Neural cell (in vitro differentiated cells): ENCODE results near the gene ADAMTS20. TPM values are rescaled to one million over a fixed set of nuclear protein-coding genes. Genes with fewer than 3 reads are reported as not detected.

ENCODE experiments used
- H2AFZ ChIP-seq: fragments of 200-600, 300-800 bp; sonication (generic), shearing (Covaris generic); 2 replicates; pipeline ENCODE4 v1.6.0; 2014; ENCODE audit warnings: low read depth, mild to moderate bottlenecking, antibody characterized with exemption, low read length, moderate library complexity
- H3F3A ChIP-seq: fragments of 200-600 bp; shearing (Covaris generic); 2 replicates; pipeline ENCODE4 v1.6.1; 2016; ENCODE audit warnings: mild to moderate bottlenecking, moderate library complexity, mixed read lengths, antibody characterized with exemption, low read length; ENCODE audit not compliant: insufficient read depth, poor library complexity, severe bottlenecking
- H3K27ac ChIP-seq: fragments of 200-600, 300-800 bp; sonication (generic), shearing (Covaris generic); 2 replicates; pipeline ENCODE4 v1.5.1; 2014; ENCODE audit warnings: mild to moderate bottlenecking, low read length, moderate library complexity
- H3K27me3 ChIP-seq: fragments of 300-800, 200-600 bp; sonication (generic), shearing (Covaris generic); 2 replicates; pipeline ENCODE4 v1.6.0; 2014; ENCODE audit warnings: mild to moderate bottlenecking, low read depth, low read length, moderate library complexity; ENCODE audit not compliant: insufficient read depth
- H3K36me3 ChIP-seq: fragments of 300-800, 200-600 bp; sonication (generic), shearing (Covaris generic); 2 replicates; pipeline ENCODE4 v1.5.1; 2014; ENCODE audit warnings: mild to moderate bottlenecking, antibody characterized with exemption, low read length, moderate library complexity; ENCODE audit not compliant: insufficient read depth
- H3K4me2 ChIP-seq: fragments of 300-800, 200-600 bp; sonication (generic), shearing (Covaris generic); 2 replicates; pipeline ENCODE4 v1.6.0; 2014; ENCODE audit warnings: mild to moderate bottlenecking, low read length
- H3K4me3 ChIP-seq: fragments of 300-800, 200-600 bp; sonication (generic), shearing (Covaris generic); 2 replicates; pipeline ENCODE4 v1.5.1; 2014; ENCODE audit warnings: mild to moderate bottlenecking, low read length, moderate library complexity
- H3K79me2 ChIP-seq: fragments of 200-600 bp; shearing (Covaris generic); replicated peaks from 2 replicates; pipeline ENCODE4 v1.6.0; 2014; ENCODE audit warnings: mild to moderate bottlenecking, low read length, moderate library complexity; ENCODE audit not compliant: insufficient read depth
- H3K9ac ChIP-seq: fragments of 300-800, 200-600 bp; sonication (generic), shearing (Covaris generic); 2 replicates; pipeline ENCODE4 v1.6.1; 2016; ENCODE audit warnings: mild to moderate bottlenecking, low read length, mixed read lengths
- H3K9me2 ChIP-seq: fragments of 200-600 bp; shearing (Covaris generic); 2 replicates; pipeline ENCODE4 v1.6.1; 2016; ENCODE audit warnings: mild to moderate bottlenecking, low read length, mixed read lengths; ENCODE audit not compliant: insufficient read depth
- H3K9me3 ChIP-seq: fragments of 200-600, 300-800 bp; sonication (generic), shearing (Covaris generic); 2 replicates; pipeline ENCODE4 v1.6.1; 2016; ENCODE audit warnings: mild to moderate bottlenecking, mixed run types, low read length, moderate library complexity, mixed read lengths
- H4K20me1 ChIP-seq: fragments of 200-600 bp; shearing (Covaris generic); 2 replicates; pipeline ENCODE4 v1.6.1; 2016; ENCODE audit warnings: mild to moderate bottlenecking, mixed run types; ENCODE audit not compliant: insufficient read depth
- EP300 ChIP-seq: fragments of 450-650 bp; conservative IDR thresholded peaks from 2 replicates; pipeline ENCODE4 v1.6.1; 2014; ENCODE audit warnings: antibody characterized with exemption, mild to moderate bottlenecking, moderate library complexity; ENCODE audit not compliant: poor library complexity, severe bottlenecking
- EZH2 ChIP-seq: fragments of 200-600, 300-800 bp; shearing (Covaris generic), sonication (generic); IDR thresholded peaks from 2 replicates; pipeline ENCODE4 v1.6.1; 2014; ENCODE audit warnings: antibody characterized with exemption, low read length, borderline replicate concordance, mild to moderate bottlenecking; ENCODE audit not compliant: insufficient read depth, poor library complexity, severe bottlenecking
- MXI1 ChIP-seq: fragments of 450-650 bp; conservative IDR thresholded peaks from 2 replicates; pipeline ENCODE4 v1.6.1; 2014; ENCODE audit warnings: antibody characterized with exemption, mild to moderate bottlenecking; ENCODE audit not compliant: poor library complexity, severe bottlenecking
- POLR2AphosphoS5 ChIP-seq: IDR thresholded peaks from 2 replicates; pipeline ENCODE4 v1.6.1; 2012
- SMC3 ChIP-seq: fragments of 450-650 bp; conservative IDR thresholded peaks from 2 replicates; pipeline ENCODE4 v1.6.1; 2014; ENCODE audit warnings: antibody characterized with exemption, mild to moderate bottlenecking, moderate library complexity; ENCODE audit not compliant: poor library complexity
- TAF1 ChIP-seq: IDR thresholded peaks from 2 replicates; pipeline ENCODE4 v1.6.1; 2012; ENCODE audit warnings: low read depth
- polyA plus RNA-seq: library from polyadenylated mRNA; depleted of rRNA; stranded (reverse); fragments of >200 nt; gene quantifications from 2 replicates; pipeline ENCODE4 v1.2.3, GENCODE V29; 2014
- TF ChIP-seq, protein P1 (sequence below): IDR thresholded peaks from 2 replicates; pipeline ENCODE4 v1.6.1; 2012; ENCODE audit warnings: borderline replicate concordance

Gene ADAMTS20
- polyA plus RNA-seq, 1 donor from 2014 or later, result 0.72 TPM

DNA sequence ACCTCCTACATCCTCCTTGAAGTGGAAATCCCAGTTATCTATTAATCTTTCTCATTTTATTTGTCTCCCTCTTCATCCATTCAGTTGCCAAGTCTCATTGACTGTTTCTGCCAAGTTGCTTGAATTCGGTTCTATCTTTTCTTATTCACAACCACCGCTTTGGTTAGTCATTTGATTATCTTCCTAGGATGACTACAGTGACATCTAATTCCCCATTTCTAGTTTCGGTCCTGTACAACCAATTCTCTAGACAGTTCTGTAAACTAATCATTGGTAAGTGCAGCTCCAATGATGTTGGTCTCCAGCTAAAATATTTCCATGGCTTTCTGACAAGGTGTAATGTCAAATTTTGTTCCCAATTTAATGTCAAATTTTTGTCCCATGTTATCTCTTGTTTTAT lies 220.1 kb downstream of the ADAMTS20 start:
- no peaks in the 10 kb centered on the region for H3F3A ChIP-seq
- no peaks in the 10 kb centered on the region for H3K27me3 ChIP-seq
- H3K9me3 ChIP-seq, result no peaks in the 10 kb centered on the region
- no peak overlapping the region for H3K9ac ChIP-seq
- H3K4me2 ChIP-seq, result no peak overlapping the region
- no peak overlapping the region for H2AFZ ChIP-seq
- no peaks in the 10 kb centered on the region for H4K20me1 ChIP-seq
- no peak for TF ChIP-seq SMC3
- TF ChIP-seq POLR2AphosphoS5, result no peak
- TF ChIP-seq, protein P1, sequence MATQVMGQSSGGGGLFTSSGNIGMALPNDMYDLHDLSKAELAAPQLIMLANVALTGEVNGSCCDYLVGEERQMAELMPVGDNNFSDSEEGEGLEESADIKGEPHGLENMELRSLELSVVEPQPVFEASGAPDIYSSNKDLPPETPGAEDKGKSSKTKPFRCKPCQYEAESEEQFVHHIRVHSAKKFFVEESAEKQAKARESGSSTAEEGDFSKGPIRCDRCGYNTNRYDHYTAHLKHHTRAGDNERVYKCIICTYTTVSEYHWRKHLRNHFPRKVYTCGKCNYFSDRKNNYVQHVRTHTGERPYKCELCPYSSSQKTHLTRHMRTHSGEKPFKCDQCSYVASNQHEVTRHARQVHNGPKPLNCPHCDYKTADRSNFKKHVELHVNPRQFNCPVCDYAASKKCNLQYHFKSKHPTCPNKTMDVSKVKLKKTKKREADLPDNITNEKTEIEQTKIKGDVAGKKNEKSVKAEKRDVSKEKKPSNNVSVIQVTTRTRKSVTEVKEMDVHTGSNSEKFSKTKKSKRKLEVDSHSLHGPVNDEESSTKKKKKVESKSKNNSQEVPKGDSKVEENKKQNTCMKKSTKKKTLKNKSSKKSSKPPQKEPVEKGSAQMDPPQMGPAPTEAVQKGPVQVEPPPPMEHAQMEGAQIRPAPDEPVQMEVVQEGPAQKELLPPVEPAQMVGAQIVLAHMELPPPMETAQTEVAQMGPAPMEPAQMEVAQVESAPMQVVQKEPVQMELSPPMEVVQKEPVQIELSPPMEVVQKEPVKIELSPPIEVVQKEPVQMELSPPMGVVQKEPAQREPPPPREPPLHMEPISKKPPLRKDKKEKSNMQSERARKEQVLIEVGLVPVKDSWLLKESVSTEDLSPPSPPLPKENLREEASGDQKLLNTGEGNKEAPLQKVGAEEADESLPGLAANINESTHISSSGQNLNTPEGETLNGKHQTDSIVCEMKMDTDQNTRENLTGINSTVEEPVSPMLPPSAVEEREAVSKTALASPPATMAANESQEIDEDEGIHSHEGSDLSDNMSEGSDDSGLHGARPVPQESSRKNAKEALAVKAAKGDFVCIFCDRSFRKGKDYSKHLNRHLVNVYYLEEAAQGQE, result no peak
- TF ChIP-seq EP300, result no peak
- no peaks in the 10 kb centered on the region for H3K79me2 ChIP-seq
- no peaks in the 10 kb centered on the region for H3K9me2 ChIP-seq
- H3K4me3 ChIP-seq, result no peak overlapping the region
- H3K27ac ChIP-seq, result no peak overlapping the region
- no peaks in the 10 kb centered on the region for H3K36me3 ChIP-seq

DNA sequence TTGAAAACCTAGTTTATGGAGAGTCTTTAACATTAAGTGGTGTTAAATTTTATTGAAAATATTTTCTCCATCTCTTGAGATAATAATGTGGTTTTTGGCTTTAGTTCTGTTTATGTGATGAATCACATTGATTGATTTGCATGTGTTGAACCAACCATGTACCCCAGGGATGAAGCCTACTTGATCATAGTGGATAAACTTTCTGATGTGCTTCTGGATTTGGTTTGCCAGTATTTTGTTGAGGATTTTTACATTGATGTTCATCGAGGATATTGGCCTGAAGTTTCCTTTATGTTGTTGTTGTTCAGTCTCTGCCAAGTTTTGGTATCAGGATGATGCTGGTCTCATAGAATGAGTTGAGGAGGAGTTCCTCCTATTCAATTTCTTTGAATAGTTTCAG lies 222.6 kb downstream of the ADAMTS20 start:
- Histone ChIP-seq H3K9me2 (no peaks in the 10 kb centered on the region), H3K79me2 (no peaks in the 10 kb centered on the region), H3K4me2 (no peak overlapping the region), H2AFZ (no peak overlapping the region), H3K27ac (no peak overlapping the region), H3K9ac (no peak overlapping the region), H3K9me3 (no peaks in the 10 kb centered on the region), H3K36me3 (no peaks in the 10 kb centered on the region), H4K20me1 (no peaks in the 10 kb centered on the region), H3F3A (no peaks in the 10 kb centered on the region), H3K4me3 (no peak overlapping the region), H3K27me3 (no peaks in the 10 kb centered on the region)
- TF ChIP-seq MXI1 (no peak), TAF1 (no peak), SMC3 (no peak)
- TF ChIP-seq, protein P1, result no peak

DNA sequence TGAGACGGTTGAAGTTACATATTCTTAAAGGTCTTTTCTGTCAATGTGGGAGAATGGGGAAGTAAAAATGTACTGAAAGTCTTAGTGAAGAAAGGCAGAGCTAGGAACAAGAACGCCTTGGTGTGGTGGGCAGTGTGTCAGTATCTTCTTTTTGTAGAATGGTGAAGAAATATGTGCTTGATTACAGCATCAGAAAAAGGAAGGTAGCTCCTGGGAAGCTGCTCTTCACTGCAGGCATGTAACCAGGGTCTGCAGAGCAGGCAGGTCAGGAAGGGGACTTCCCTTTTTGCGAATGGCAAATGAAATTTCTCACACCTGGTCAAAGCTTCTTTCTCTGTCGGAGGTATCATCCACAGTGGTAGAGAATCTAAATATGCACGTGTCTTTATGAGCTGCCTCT lies 226.2 kb downstream of the ADAMTS20 start:
- H3K9me3 ChIP-seq, result no peaks in the 10 kb centered on the region
- H3K27me3 ChIP-seq, result no peaks in the 10 kb centered on the region
- no peaks in the 10 kb centered on the region for H3K9me2 ChIP-seq
- TF ChIP-seq, protein P1, result no peak
- TF ChIP-seq TAF1 (no peak), EZH2 (no peak), EP300 (no peak), SMC3 (no peak), POLR2AphosphoS5 (no peak)
- H4K20me1 ChIP-seq, result no peaks in the 10 kb centered on the region
- H3K36me3 ChIP-seq, result no peaks in the 10 kb centered on the region
- no peaks in the 10 kb centered on the region for H3F3A ChIP-seq
- H3K4me3 ChIP-seq, result no peak overlapping the region
- no peak overlapping the region for H2AFZ ChIP-seq
- H3K9ac ChIP-seq, result no peak overlapping the region
- no peak overlapping the region for H3K27ac ChIP-seq
- H3K79me2 ChIP-seq, result no peaks in the 10 kb centered on the region
- H3K4me2 ChIP-seq, result no peak overlapping the region
